Fibroblast of lung (primary cell): ENCODE results near the gene FBN3.

Source experiments
- EZH2 ChIP-seq: IDR thresholded peaks from 2 replicates; pipeline ENCODE4 v1.5.1; 2012; ENCODE audit warnings: low read length, control low read depth, mild to moderate bottlenecking; ENCODE audit errors: missing control alignments
- TF ChIP-seq, protein P1 (sequence below), 2 donors: IDR thresholded peaks in 1 of 2; conservative IDR thresholded peaks in 1 of 2; 1 replicate in 1 of 2; 2 replicates in 1 of 2; pipeline ENCODE4 v1.5.1; 2011 to 2012; ENCODE audit warnings: low read length in 2 of 2, control low read depth in 1 of 2, inconsistent platforms in 1 of 2, low read depth in 1 of 2, mild to moderate bottlenecking in 1 of 2

DNA sequence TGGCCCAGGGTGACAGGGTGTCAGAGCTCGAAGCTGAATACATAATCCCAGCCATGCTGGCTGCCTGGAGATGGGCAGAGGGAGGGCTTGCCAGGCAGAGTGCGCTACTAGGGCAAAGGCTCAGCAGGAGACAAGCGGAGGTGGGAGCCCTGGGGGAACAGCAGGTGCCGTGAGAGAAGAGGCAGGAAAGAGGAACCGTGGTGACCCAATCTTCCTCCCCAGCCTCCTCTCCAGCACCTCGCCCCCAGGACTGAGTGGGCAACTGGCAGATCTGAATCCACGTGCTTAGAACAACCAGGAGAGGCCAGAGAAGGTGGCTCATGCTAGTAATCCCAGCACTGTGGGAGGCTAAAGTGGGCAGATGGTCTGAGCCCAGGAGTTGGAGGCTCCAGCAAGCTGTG lies 107.9 kb downstream of the FBN3 start:
- TF ChIP-seq EZH2: no peak
- TF ChIP-seq, protein P1, sequence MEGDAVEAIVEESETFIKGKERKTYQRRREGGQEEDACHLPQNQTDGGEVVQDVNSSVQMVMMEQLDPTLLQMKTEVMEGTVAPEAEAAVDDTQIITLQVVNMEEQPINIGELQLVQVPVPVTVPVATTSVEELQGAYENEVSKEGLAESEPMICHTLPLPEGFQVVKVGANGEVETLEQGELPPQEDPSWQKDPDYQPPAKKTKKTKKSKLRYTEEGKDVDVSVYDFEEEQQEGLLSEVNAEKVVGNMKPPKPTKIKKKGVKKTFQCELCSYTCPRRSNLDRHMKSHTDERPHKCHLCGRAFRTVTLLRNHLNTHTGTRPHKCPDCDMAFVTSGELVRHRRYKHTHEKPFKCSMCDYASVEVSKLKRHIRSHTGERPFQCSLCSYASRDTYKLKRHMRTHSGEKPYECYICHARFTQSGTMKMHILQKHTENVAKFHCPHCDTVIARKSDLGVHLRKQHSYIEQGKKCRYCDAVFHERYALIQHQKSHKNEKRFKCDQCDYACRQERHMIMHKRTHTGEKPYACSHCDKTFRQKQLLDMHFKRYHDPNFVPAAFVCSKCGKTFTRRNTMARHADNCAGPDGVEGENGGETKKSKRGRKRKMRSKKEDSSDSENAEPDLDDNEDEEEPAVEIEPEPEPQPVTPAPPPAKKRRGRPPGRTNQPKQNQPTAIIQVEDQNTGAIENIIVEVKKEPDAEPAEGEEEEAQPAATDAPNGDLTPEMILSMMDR (conservative IDR thresholded peaks at IDR 0.05 in 1 of 2, IDR thresholded peaks at IDR 0.05 in 1 of 2; ENCODE audit: low read depth in 1 of 2, low read length in 2 of 2): no peak
